ENCODE results near the gene TAF1B.

DNA sequence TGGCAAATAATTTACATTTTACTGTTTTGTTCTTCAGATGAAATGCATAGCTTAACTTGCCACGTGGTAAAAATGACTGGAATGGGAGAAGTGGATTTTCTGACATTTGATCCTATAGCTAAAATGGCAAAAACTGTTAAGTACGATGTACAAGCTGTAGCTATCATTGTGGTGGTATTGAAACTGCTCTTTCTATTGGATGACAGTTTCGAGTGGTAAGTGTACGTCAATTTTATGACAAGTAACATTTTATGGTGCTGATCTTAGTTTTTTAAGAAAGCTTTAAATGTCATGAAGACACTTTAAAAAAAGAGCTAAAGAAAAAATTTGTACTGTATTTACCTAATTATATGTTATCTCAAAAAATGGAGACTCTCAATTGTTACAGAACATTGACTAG, 67.4 kb downstream of the TAF1B start:
- TF ChIP-seq EP300 (IDR thresholded peaks at IDR 0.05; ENCODE audit: borderline replicate concordance) (no peak), TEAD4 (IDR thresholded peaks at IDR 0.05) (no peak), CREB1 (IDR thresholded peaks at IDR 0.05; ENCODE audit: low read depth) (no peak), YY1 (IDR thresholded peaks at IDR 0.05; ENCODE audit: low read depth) (no peak), RAD21 (IDR thresholded peaks at IDR 0.05; ENCODE audit: low read depth) (no peak), TAF1 (IDR thresholded peaks at IDR 0.05; ENCODE audit: low read depth) (no peak), MAX (IDR thresholded peaks at IDR 0.05) (no peak)
- TF ChIP-seq, protein P1, sequence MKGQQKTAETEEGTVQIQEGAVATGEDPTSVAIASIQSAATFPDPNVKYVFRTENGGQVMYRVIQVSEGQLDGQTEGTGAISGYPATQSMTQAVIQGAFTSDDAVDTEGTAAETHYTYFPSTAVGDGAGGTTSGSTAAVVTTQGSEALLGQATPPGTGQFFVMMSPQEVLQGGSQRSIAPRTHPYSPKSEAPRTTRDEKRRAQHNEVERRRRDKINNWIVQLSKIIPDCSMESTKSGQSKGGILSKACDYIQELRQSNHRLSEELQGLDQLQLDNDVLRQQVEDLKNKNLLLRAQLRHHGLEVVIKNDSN (IDR thresholded peaks at IDR 0.05): no peak

All from Ishikawa (cell line).